A549 (cell line): ENCODE data around the gene GLT1D1. TPM values are rescaled to one million over a fixed set of nuclear protein-coding genes. Genes with fewer than 3 reads are reported as not detected.

Source experiments
- ATAC-seq, 2 experiments: fragments of 200-7000 bp in 1 of 2; fragments of >200 bp in 1 of 2; cut with Nextera tagmentation in 1 of 2; cut with Tn5 transposase in 1 of 2; 3 replicates each; pipeline versions ENCODE4 v1.8.0 to v1.9.1; 2018 to 2020; ENCODE audit warnings: mild to moderate bottlenecking in 1 of 2, moderate library complexity in 1 of 2
- CTCF ChIA-PET: fragments of 300-600 bp; sonication (Branson Sonifier 250); formaldehyde crosslinking; extraction: SDS; loops from one replicate; lab custom pipeline; 2021; ENCODE audit warnings: antibody characterized with exemption, inconsistent platforms; lab: Yijun Ruan, JAX
- POLR2A ChIA-PET: fragments of 350-600 bp; formaldehyde crosslinking; extraction: SDS; loops from one replicate; lab custom pipeline; 2021; ENCODE audit warnings: antibody characterized with exemption, inconsistent platforms; lab: Yijun Ruan, JAX
- DNase-seq, 2 experiments: peaks; one replicate each; pipeline versions ENCODE4 v3.0.0 to v3.0.0-alpha.2; 2011 to 2016; ENCODE audit warnings: low read depth in 1 of 2, low spot score in 1 of 2
- FAIRE-seq: peaks from 2 replicates; lab custom pipeline; 2011; peaks lifted over from hg19 to GRCh38; lab: Jason Lieb, UNC
- H3K27ac ChIP-seq, 2 experiments: fragments of >200 bp; sonication (Bioruptor Twin); formaldehyde crosslinking; 3 replicates each; pipeline ENCODE4 v1.5.1; 2016 to 2017
- H3K4me1 ChIP-seq: fragments of >200 bp; sonication (Bioruptor Twin); formaldehyde crosslinking; 3 replicates; pipeline ENCODE4 v1.6.1; 2016
- H3K4me2 ChIP-seq: fragments of >200 bp; sonication (Bioruptor Twin); formaldehyde crosslinking; 3 replicates; pipeline ENCODE4 v1.6.1; 2016
- H3K4me3 ChIP-seq: fragments of >200 bp; sonication (Bioruptor Twin); formaldehyde crosslinking; 3 replicates; pipeline ENCODE4 v1.5.1; 2016
- H3K9me3 ChIP-seq: fragments of >200 bp; sonication (Bioruptor Twin); formaldehyde crosslinking; 3 replicates; pipeline ENCODE4 v1.6.1; 2016
- ATOH8 ChIP-seq: fragments of 250-450 bp; sonication (Bioruptor Pico); IDR thresholded peaks from 2 replicates; pipeline ENCODE4 v1.5.0; 2020; ENCODE audit warnings: low read depth, mild to moderate bottlenecking, moderate library complexity
- BHLHE40 ChIP-seq: IDR thresholded peaks from 2 replicates; pipeline ENCODE4 v1.6.1; 2012; ENCODE audit warnings: low read depth, low read length, inconsistent platforms
- CEBPB ChIP-seq, 2 experiments: fragments of >200 bp in 1 of 2; sonication (Bioruptor Twin) in 1 of 2; formaldehyde crosslinking in 1 of 2; IDR thresholded peaks; 2 replicates each; pipeline ENCODE4 v1.6.1; 2012 to 2016
- CHD2 ChIP-seq: fragments of 150-350 bp; IDR thresholded peaks from 2 replicates; pipeline ENCODE4 v1.6.1; 2014; ENCODE audit warnings: low read length; ENCODE audit not compliant: partially characterized antibody
- EHF ChIP-seq: fragments of 250-450 bp; sonication (Bioruptor Pico); IDR thresholded peaks from 2 replicates; pipeline ENCODE4 v1.5.0; 2020; ENCODE audit warnings: mild to moderate bottlenecking
- EHMT2 ChIP-seq: fragments of 200-600 bp; sonication (generic); IDR thresholded peaks from 2 replicates; pipeline ENCODE4 v1.6.1; 2016; ENCODE audit warnings: antibody characterized with exemption, low read depth, mild to moderate bottlenecking, moderate library complexity
- ESRRA ChIP-seq: fragments of 150-350 bp; IDR thresholded peaks from 2 replicates; pipeline ENCODE4 v1.6.1; 2014; ENCODE audit warnings: mild to moderate bottlenecking, low read length, borderline replicate concordance
- FOSL2 ChIP-seq, 2 experiments: fragments of 450-650 bp in 1 of 2; fragments of >200 bp in 1 of 2; sonication (Bioruptor Twin) in 1 of 2; formaldehyde crosslinking; IDR thresholded peaks; 2 replicates each; pipeline versions ENCODE4 v1.5.0 to v1.6.1; 2016 to 2020; ENCODE audit warnings: mild to moderate bottlenecking in 1 of 2, moderate library complexity in 1 of 2
- HDAC2 ChIP-seq: fragments of 200-600 bp; sonication (generic); IDR thresholded peaks from 2 replicates; pipeline ENCODE4 v1.6.1; 2016
- HES2 ChIP-seq: fragments of >200 bp; sonication (Bioruptor Twin); formaldehyde crosslinking; IDR thresholded peaks from 2 replicates; pipeline ENCODE4 v1.6.1; 2016
- HEYL ChIP-seq: fragments of 250-450 bp; sonication (Bioruptor Pico); IDR thresholded peaks from 2 replicates; pipeline ENCODE4 v1.8.0; 2021; ENCODE audit warnings: mild to moderate bottlenecking, moderate library complexity
- HMGXB4 ChIP-seq: fragments of 250-450 bp; sonication (Bioruptor Pico); IDR thresholded peaks from 2 replicates; pipeline ENCODE4 v1.5.0; 2021; ENCODE audit warnings: mild to moderate bottlenecking, moderate library complexity, borderline replicate concordance
- KDM5A ChIP-seq: fragments of 200-600 bp; sonication (generic); IDR thresholded peaks from 2 replicates; pipeline ENCODE4 v1.6.1; 2016; ENCODE audit warnings: antibody characterized with exemption, mild to moderate bottlenecking
- MYC ChIP-seq: IDR thresholded peaks from 2 replicates; pipeline ENCODE4 v1.6.1; 2012; ENCODE audit warnings: mild to moderate bottlenecking, inconsistent platforms, low read length, improper control_type of control experiment, borderline replicate concordance
- NFE2L2 ChIP-seq: fragments of 150-350 bp; conservative IDR thresholded peaks from 2 replicates; pipeline ENCODE4 v1.6.1; 2014; ENCODE audit warnings: low read length
- NPAS2 ChIP-seq: fragments of 250-450 bp; sonication (Bioruptor Pico); IDR thresholded peaks from 2 replicates; pipeline ENCODE4 v1.8.0; 2022; ENCODE audit warnings: mild to moderate bottlenecking, moderate library complexity, borderline replicate concordance
- PBX3 ChIP-seq: IDR thresholded peaks from 2 replicates; pipeline ENCODE4 v1.6.1; 2012
- RARB ChIP-seq: fragments of 250-450 bp; sonication (Bioruptor Pico); IDR thresholded peaks from 2 replicates; pipeline ENCODE4 v1.8.0; 2021; ENCODE audit warnings: mild to moderate bottlenecking, moderate library complexity
- RNF2 ChIP-seq: fragments of 200-600 bp; sonication (generic); IDR thresholded peaks from 2 replicates; pipeline ENCODE4 v1.6.1; 2016; ENCODE audit warnings: low read depth, mild to moderate bottlenecking, antibody characterized with exemption, moderate library complexity, borderline replicate concordance
- ZC3H11A ChIP-seq: fragments of 450-650 bp; IDR thresholded peaks from 2 replicates; pipeline ENCODE4 v1.6.1; 2014; ENCODE audit warnings: antibody characterized with exemption, mild to moderate bottlenecking
- WGBS: methylation state at CpG from one replicate; pipeline ENCODE4 v1.1.6; 2017; ENCODE audit errors: missing lambda C conversion rate; 5-methylcytosine and 5-hydroxymethylcytosine counted together
- polyA plus RNA-seq, 4 experiments: library from polyadenylated mRNA; depleted of rRNA in 3 of 4; stranded (reverse); fragments of >200 nt; fragmentation: RNase III in 1 of 4; extraction: RNeasy Plus Mini Kit Qiagen cat#74134 plus additional on column Dnase treatment in 1 of 4; gene quantifications; 2 replicates in 3 of 4; 3 replicates in 1 of 4; pipeline ENCODE4 v1.2.3, GENCODE V29; 2011 to 2017
- TF ChIP-seq, protein P1 (sequence below): fragments of >200 bp; sonication (Bioruptor Twin); formaldehyde crosslinking; IDR thresholded peaks from 3 replicates; pipeline ENCODE4 v1.5.1; 2016

Gene GLT1D1
- polyA plus RNA-seq, 2 of the 4 experiments (the other 2 are of a cell fraction) = not detected

- TF ChIP-seq RNF2 (no peak), ATOH8 (no peak), HES2 (no peak), HDAC2 (no peak), ZC3H11A (no peak), CHD2 (no peak)
These were observed 89.7 kb downstream of the GLT1D1 start (continued) for GRCh38 chr12:128942960-128943477.

DNA sequence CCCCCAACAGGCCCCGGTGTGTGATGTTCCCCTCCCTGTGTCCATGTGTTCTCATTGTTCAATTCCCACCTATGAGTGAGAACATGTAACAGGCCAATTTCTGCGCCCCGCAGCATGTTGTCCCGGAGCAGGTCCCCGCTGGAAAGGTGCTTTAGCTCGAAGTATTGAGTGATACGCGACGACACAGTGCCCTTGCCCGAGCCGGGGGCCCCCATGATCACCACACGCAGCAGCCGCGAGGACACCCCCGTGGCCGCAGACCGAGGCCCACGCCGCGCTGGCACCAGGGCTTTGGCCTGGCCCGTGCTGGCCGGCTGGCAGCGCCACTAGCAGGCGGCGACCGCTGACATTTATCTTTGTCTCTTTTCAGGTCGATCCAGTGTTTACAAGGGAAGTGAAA lies 91.7 kb downstream of the GLT1D1 start:
- ChIA-PET POLR2A (no interaction called here), CTCF (no interaction called here)
- Histone ChIP-seq H3K4me3 (no peak overlapping the region), H3K4me2 (no peak overlapping the region), H3K9me3 (no peaks in the 10 kb centered on the region), H3K4me1 (no peaks in the 10 kb centered on the region), H3K27ac (no peak overlapping the region)
- FAIRE-seq (no peak), DNase-seq (no peak), ATAC-seq (no peak)
- no peak for TF ChIP-seq RNF2
- no peak for TF ChIP-seq HES2
- TF ChIP-seq EHMT2 = no peak
- no peak for TF ChIP-seq PBX3
- TF ChIP-seq ESRRA = no peak
- TF ChIP-seq HDAC2 = no peak
- no peak for TF ChIP-seq KDM5A
- TF ChIP-seq NPAS2 (CRISPR knock-in tag) = no peak
- TF ChIP-seq HMGXB4 (CRISPR knock-in tag) = no peak
- TF ChIP-seq NFE2L2 = no peak
- no peak for TF ChIP-seq EHF
- TF ChIP-seq, protein P1, sequence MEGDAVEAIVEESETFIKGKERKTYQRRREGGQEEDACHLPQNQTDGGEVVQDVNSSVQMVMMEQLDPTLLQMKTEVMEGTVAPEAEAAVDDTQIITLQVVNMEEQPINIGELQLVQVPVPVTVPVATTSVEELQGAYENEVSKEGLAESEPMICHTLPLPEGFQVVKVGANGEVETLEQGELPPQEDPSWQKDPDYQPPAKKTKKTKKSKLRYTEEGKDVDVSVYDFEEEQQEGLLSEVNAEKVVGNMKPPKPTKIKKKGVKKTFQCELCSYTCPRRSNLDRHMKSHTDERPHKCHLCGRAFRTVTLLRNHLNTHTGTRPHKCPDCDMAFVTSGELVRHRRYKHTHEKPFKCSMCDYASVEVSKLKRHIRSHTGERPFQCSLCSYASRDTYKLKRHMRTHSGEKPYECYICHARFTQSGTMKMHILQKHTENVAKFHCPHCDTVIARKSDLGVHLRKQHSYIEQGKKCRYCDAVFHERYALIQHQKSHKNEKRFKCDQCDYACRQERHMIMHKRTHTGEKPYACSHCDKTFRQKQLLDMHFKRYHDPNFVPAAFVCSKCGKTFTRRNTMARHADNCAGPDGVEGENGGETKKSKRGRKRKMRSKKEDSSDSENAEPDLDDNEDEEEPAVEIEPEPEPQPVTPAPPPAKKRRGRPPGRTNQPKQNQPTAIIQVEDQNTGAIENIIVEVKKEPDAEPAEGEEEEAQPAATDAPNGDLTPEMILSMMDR = no peak
- TF ChIP-seq MYC = no peak
- TF ChIP-seq BHLHE40 = no peak
- TF ChIP-seq HEYL (CRISPR knock-in tag) = no peak
- TF ChIP-seq CEBPB (IDR thresholded peaks at IDR 0.05) = no peak
- no peak for TF ChIP-seq RARB (CRISPR knock-in tag)
- no peak for TF ChIP-seq FOSL2 (IDR thresholded peaks at IDR 0.05)
- no peak for TF ChIP-seq FOSL2 (CRISPR knock-in tag; IDR thresholded peaks at IDR 0.05)
- WGBS = 43% methylated on average over 25 of the region's 27 CpGs
